Ammon's horn (tissue), 1 donor: ENCODE measurements around the gene PRR36.
"Not testable (repeated sequence)": the region's sequence is repeated elsewhere in the genome, so short reads cannot be mapped to it uniquely, and the experiment has no call there.

Experiments used
- DNase-seq: peaks from one replicate; pipeline ENCODE4 v3.0.0-alpha.2; 2016; ENCODE audit warnings: low spot score

The PRR36 gene

GRCh38 chr19:7899751-7900378 is 25.7 kb upstream of the PRR36 start:
- no peak for DNase-seq

GRCh38 chr19:7898967-7899366 is 24.8 kb upstream of the PRR36 start:
- DNase-seq: no peak

GRCh38 chr19:7897292-7897691 is 23.1 kb upstream of the PRR36 start:
- no peak for DNase-seq

DNA sequence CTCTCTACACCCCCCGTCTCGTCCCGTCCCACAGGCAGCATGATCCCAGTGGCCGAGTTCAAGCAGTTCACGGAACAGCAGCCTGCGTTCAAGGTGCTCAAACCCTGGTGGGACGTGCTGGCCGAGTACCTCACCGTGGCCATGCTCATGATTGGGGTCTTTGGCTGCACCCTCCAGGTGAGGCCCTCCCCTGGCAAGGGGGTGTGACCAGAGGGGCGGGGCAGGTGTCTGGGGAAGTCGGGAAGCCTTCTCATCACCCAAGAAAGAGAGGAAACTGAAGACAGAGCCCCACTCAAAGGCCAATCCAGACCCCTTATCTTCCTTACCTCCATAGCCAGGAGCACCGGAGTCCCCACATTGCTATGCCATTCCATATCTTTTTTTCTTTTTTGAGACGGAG is 21.4 kb upstream of the PRR36 start:
- no peak for DNase-seq

DNA sequence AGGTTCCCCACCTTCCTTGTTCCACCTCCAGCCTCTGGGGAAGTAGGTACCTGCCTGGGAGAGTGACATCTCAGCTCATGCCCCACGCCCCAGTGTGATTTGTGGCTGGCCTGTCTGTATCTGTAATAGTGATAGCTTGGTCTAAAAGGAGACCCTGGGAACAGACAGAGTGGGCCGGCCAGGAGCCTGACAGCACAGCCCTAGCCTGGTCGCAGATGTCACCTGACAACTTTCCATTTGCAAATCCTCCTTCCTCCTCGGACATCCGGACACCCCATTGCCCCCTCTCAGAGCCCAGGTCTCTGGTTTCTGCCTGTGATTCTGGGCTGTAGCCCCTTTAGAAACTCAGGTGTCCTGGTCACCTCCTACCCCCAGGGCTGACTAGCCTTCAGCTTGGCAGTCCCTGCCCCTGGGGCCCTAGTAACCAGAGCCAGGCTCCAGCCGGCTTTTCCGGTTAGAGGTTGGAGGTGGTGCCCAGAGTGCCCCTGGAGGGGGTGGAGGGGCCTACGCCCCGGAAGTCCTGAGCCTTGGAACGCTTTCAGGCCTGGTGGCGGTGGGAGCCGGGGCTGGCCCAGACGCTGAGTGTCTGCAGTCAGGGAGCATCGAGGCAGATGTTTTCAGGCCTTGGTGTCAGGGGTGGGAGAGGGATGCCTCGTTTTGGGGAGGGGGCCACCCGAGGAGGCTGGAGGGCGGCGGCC is 20.6 kb upstream of the PRR36 start:
- no peak for DNase-seq

DNA sequence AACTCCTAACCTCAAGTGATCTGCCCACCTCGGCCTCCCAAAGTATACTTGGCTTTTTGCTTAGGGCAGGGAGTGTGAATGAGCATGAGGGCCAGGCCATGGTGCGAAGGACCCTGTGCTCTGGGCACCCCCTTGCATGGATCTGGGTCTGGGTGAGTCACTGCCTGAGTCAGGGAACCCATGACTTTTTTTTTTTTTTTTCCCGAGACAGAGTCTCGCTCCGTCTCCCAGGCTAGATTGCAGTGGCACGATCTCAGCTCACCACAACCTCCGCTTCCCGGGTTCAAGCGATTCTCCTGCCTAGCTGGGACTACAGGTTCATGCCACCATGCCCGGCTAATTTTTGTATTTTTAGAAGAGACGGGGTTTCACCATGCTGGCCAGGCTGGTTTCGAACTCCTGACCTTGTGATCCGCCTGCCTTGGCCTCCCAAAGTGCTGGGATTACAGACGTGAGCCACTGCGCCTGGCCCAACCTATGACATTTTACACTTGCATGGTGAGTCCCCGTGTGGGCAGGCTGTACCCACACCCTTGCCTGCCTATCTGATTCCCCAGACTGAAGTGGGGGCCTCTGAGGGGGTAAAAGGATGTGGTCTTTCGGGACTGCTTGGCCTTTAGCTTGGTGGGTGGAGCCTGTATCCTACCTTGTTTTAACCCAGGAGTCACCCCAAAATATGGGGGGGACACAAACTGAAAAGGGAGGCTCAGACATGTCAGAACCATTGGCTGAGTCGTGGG is 19.3 kb upstream of the PRR36 start:
- DNase-seq: not testable (repeated sequence)

- DNase-seq: no peak
Observed at GRCh38 chr19:7888826-7889217, 14.6 kb upstream of the PRR36 start.

DNA sequence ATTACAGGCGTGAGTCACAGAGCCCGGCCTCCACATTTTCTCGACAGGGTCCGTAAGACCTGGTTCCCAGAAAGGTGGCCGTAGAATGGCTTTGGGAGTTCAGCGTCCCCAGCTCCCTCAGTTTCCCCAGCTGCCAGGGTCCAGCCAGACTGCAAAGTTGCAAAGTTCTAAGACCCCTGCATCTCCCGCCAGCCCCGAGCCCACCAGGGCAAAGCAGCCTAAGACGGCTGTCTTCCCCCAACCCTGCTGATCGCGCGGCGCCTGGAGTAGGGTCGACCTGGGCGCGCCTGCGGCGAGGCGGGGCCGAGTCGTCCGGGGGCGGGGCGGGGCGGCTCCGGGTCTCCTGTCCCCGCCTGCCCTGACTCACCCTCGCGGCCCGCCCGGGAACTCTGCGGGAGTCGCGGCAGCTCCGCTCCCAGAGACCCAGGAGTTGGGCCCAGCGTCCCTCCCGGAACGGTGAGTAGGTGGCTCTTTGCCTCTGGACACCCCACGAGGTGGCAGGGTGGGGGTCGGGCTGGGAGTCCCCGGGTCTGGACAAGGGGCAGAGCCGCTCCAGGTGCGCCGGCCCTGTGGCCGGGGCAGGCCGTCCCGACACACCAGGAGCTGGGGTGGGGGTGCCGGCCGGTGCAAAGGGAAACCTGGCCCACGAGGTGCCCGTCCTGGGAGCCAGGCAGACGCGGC is 14.1 kb upstream of the PRR36 start, which contains the start of gene LRRC8E:
TSS of gene LRRC8E (plus strand) at position 366 of the 681 bp plus-strand sequence. CDS start 7,094 bp downstream, outside the sequence.
- no peak for DNase-seq

- DNase-seq: no peak
Observed at GRCh38 chr19:7887408-7888144, 13.4 kb upstream of the PRR36 start.

GRCh38 chr19:7885818-7886217 is 11.6 kb upstream of the PRR36 start:
- no peak for DNase-seq

DNA sequence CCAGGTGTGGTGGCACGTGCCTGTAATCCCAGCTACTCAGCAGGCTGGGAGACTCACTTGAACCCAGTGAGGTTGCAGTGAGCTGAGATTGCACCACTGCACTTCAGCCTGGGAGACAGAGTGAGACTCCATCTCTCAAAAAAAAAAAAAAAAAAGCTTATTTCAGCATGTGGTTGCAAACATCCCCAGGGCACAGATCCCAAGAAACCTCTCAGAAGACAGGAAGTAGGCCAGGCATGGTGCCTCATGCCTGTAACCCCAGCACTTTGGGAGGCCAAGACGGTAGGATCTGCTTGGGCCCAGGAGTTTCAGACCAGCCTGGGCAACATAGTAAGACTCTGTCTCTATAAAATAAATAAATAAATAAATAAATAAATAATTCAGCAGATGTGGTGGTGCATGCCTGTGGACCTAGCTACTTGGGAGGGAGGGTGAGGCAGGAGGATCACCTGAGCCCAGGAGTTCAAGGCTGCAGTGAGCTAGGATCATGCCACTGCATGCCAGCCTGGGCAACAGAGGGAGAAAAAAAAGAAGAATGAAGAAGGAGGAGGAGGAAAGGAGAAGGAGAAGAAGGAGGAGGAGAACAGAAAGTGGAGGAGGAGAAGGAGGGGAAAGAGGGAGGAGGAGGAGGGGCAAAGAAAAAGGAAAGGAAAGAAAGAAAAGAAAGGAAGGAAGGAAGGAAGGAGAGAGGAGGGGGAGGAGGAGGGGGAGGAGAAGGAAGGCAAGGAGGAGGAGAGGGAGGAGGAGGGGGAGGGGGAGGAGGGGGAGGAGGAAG is 9.8 kb upstream of the PRR36 start:
- no peak for DNase-seq

DNA sequence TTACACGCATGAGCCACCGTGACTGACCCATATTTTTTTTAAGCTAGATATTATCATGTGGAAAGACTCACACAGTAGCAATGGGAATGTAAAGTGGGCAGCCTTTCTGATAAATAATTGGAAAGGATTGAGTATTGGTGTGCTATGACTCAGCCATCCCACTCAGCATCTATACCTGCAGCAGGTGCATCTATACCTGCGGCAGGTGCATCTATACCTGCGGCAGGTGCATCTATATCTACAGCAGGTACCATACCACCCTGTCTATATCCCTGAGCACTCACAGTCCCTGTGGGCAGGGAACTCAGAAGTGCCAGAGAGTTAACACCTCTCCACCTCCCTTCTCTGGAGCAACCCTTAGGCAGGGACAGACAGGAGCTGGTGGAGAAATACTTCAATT is 8.9 kb upstream of the PRR36 start:
- DNase-seq: no peak

- DNase-seq: no peak
Observed at GRCh38 chr19:7881910-7882309, 7.7 kb upstream of the PRR36 start.

DNA sequence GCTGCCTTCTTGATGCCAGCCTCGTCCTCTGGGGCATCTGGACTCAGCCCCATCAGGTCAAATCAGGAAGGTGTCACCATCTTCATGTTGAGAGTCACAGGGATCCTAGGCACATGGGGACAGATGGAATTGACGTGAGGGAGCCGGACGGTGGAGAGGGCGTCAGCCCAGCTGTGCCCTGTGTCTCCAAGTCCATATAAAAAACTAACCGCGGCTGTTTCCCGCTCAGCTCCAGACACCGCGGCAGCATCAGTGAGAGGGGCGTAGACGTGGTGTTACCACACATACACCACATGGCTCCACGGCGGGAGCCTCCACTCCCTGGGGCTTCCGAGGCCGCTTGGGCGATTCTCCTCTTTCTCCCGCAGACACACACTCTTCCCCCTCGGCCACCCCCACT is 5.6 kb upstream of the PRR36 start:
- no peak for DNase-seq

DNA sequence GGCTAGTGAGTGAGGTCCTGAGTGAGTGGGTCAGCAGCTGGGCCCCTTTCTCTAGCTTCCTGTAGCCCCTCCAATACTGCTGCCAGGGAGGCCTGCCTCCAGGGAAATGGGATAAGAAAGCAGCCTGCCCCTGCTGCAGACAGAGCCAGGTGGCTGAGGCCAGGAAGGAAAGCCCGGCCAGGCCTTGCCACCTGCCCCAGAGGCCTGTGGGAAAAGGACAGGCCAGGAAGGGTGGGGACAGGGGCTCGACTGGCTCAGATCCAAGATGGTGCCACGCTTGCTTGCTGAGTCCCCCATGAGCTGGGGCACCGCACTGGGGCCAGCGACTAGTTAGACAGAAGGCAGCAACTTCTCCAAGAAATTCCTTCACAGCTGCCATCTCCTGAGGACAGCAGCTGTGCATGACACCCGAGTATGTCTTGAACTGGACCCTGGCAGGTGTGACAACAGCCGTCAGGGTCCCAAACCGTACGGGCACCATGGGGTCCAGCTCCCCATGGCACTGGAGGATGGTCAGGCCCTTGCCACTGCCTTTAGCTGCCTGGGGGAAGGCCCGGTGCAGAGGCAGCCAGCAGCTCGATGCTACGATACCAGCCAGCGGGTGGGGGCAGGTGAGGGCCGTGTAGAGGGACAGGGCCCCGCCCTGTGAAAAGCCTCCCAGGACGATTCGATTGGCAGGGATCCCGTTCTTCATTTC is 5.1 kb upstream of the PRR36 start:
- no peak for DNase-seq

GRCh38 chr19:7877249-7877836 is 3.2 kb upstream of the PRR36 start:
- no peak for DNase-seq

DNA sequence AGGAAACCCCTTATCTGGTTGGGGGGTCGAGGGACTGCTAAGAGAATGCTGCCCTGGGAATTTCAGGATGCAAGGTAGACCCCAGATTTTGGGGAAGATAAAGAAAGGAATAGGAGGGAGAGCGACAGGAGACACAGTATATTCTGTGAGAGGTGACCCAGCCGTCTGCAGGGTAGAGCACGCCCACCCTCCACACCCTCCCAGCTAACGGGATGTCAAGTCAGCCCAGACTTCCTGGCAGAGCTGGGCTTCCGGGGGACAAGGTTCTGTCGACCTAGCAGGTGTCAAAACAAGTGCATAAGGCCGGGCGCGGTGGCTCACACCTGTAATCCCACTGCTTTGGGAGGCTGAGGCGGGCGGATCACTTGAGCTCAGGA is 695 bp upstream of the PRR36 start:
- no peak for DNase-seq

DNA sequence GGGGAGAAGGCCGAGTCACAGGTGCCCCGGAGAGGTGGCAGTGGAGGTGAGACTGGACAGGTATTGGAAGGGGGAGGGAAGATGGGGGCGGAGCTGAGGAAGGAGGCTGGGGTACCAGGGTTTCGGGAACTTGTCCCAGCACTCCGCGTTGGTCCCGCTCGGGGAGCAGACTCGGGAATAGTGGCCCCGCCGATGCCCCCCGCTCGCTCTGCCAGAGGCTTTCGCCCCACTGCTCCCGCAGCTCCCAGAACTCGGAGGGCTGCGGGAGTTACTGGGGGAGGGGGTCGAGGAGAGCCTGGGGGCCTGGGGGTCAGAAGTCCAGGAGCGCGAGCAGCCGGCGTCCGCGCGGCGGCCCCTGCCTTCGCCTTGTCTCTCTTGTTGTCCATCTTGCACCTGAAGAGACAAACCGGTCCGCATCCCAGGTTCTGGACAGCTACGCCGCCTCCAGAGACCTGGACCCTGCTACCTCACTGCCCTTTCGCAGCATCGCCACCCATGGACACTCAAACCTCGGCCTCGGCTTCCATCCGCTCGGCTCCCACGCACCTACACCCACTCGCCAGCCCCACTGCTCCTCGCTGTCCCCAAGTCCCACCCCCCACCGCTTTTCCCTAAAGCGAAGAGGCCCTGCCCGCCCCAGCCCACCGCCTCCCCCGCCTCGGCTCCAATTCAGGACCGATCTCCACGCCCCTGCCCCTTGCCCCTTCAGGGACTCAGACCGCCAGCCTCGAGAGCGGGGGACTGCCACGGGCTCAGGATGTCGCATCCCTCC is 700 bp downstream of the PRR36 start:
- no peak for DNase-seq
